HL-60 (cell line): ENCODE measurements around the gene WWOX.

Source experiments
- CTCF ChIP-seq: IDR thresholded peaks from one replicate; pipeline ENCODE4 v1.5.1; 2011; ENCODE audit warnings: low read length, control low read depth, inconsistent platforms; ENCODE audit not compliant: insufficient read depth
- SPI1 ChIP-seq: IDR thresholded peaks from 2 replicates; pipeline ENCODE4 v1.6.1; 2012; ENCODE audit warnings: low read depth, mild to moderate bottlenecking, borderline replicate concordance

- TF ChIP-seq CTCF (no peak), SPI1 (no peak)
Measured at GRCh38 chr16:78445818-78446217, 346.4 kb downstream of the WWOX start.
